Colonic mucosa (tissue), 4 donors: ENCODE data around the gene STPG4. TPM values are rescaled to one million over a fixed set of nuclear protein-coding genes. Genes with fewer than 3 reads are reported as not detected.

ENCODE experiments used
- DNase-seq: peaks from one replicate; pipeline ENCODE4 v3.0.0-alpha.2; 2020
- H3K27ac ChIP-seq: fragments of 200-600 bp; one replicate; pipeline ENCODE4 v1.8.0; 2021
- H3K27me3 ChIP-seq: fragments of 200-600 bp; one replicate; pipeline ENCODE4 v1.8.0; 2021
- H3K36me3 ChIP-seq: fragments of 200-600 bp; one replicate; pipeline ENCODE4 v1.8.0; 2021
- H3K4me1 ChIP-seq: fragments of 200-600 bp; one replicate; pipeline ENCODE4 v1.8.0; 2021; ENCODE audit warnings: mild to moderate bottlenecking
- H3K4me3 ChIP-seq: fragments of 200-600 bp; one replicate; pipeline ENCODE4 v1.8.0; 2021
- H3K9ac ChIP-seq, 2 donors: one replicate each; pipeline ENCODE4 v1.7.0; 2013; ENCODE audit warnings: control low read depth in 2 of 2, low read depth in 2 of 2, low read length in 2 of 2
- H3K9me3 ChIP-seq: fragments of 200-600 bp; one replicate; pipeline ENCODE4 v1.8.0; 2021
- CTCF ChIP-seq: fragments of 200-600 bp; IDR thresholded peaks from one replicate; pipeline ENCODE4 v1.8.0; 2022; ENCODE audit warnings: antibody characterized with exemption, mild to moderate bottlenecking
- intact Hi-C: fragments of 100-400 bp; cut with DNase I; formaldehyde crosslinking; loops from one replicate; pipeline ENCODE4 v1.14.1; 2022
- total RNA-seq, 2 donors: library from RNA; stranded (reverse); fragmentation: NEBNext Ultra II Directional in 1 of 2; extraction: Animal tissue kit (Norgen Biotek cat#: 25700) in 1 of 2; gene quantifications; one replicate each; pipeline ENCODE4 v1.2.1, GENCODE V29; 2021
- donor health status: healthy.
- donor health status: DM: no; HTN: no; CAD: no.
- donor health status: DM: no; HTN: no; CAD: no.

Gene STPG4
- total RNA-seq, 2 donors from 2014 or later: 0.21 to 0.47 TPM

DNA sequence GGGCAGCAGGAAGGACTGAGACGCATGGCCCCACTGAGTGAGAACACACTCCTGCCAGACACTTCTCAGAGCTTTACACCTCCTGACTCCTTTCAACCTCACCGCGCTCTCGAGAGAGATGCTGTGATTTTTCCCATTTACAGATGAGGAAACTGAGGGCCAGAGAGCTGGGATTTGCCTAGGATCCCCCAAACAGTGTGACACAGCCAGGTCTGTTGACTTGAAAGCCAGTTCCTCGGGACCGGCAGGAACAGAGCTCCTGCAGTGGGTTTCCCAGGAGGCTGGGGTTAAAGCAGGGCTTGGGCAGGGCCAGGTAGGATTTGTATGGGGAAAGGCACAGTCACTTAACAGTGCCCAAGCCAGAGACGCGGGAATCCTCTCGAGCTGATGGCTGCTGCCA is 81.9 kb downstream of the STPG4 start:
- no peak overlapping the region for H3K4me3 ChIP-seq
- no peaks in the 10 kb centered on the region for H3K36me3 ChIP-seq
- no peak for DNase-seq
- H3K27ac ChIP-seq: peak overlapping the region; percentile 67
- TF ChIP-seq CTCF: no peak
- H3K4me1 ChIP-seq: peaks cover 40% of the 10 kb centered on the region
- no peak overlapping the region for H3K9ac ChIP-seq
- H3K27me3 ChIP-seq: no peaks in the 10 kb centered on the region
- H3K9me3 ChIP-seq: no peaks in the 10 kb centered on the region
- intact Hi-C loops: no loop called here

- no peaks in the 10 kb centered on the region for H3K9me3 ChIP-seq
- intact Hi-C loops: no loop called here
- H3K36me3 ChIP-seq: no peaks in the 10 kb centered on the region
- H3K9ac ChIP-seq: peak overlapping the region in 1 of 2 donors; percentile 8
- no peak overlapping the region for H3K4me3 ChIP-seq
- H3K27me3 ChIP-seq: no peaks in the 10 kb centered on the region
- H3K4me1 ChIP-seq: peaks cover 40% of the 10 kb centered on the region
- H3K27ac ChIP-seq: peak overlapping the region; percentile 67
- TF ChIP-seq CTCF: no peak
- peak; percentile 44 for DNase-seq
Measured at GRCh38 chr2:47072728-47073191, 82.3 kb downstream of the STPG4 start.

- Histone ChIP-seq H3K4me3 (no peak overlapping the region), H3K27me3 (no peaks in the 10 kb centered on the region), H3K4me1 (peaks cover 38% of the 10 kb centered on the region), H3K27ac (peak overlapping the region; percentile 67), H3K9ac (peak overlapping the region in 1 of 2 donors; percentile 8), H3K36me3 (no peaks in the 10 kb centered on the region), H3K9me3 (no peaks in the 10 kb centered on the region)
- intact Hi-C loops: no loop called here
- DNase-seq: peak; percentile 57
- TF ChIP-seq CTCF: no peak
Measured at GRCh38 chr2:47072018-47072691, 83.0 kb downstream of the STPG4 start.

- intact Hi-C loops: no loop called here
- H3K4me1 ChIP-seq: peaks cover 32% of the 10 kb centered on the region
- H3K36me3 ChIP-seq: no peaks in the 10 kb centered on the region
Measured at GRCh38 chr2:47070920-47071824, 83.9 kb downstream of the STPG4 start.

More at GRCh38 chr2:47070920-47071824, 83.9 kb downstream of the STPG4 start:
- TF ChIP-seq CTCF: no peak
- Histone ChIP-seq H3K9me3 (no peaks in the 10 kb centered on the region), H3K9ac (peak overlapping the region in 1 of 2 donors; percentile 77), H3K27me3 (no peaks in the 10 kb centered on the region), H3K27ac (peak overlapping the region; percentile 67), H3K4me3 (no peak overlapping the region)
- DNase-seq: peak; percentile 68
